Measurements from ENCODE around the gene TMEM63A. TPM values are rescaled to one million over a fixed set of nuclear protein-coding genes. Genes with fewer than 3 reads are reported as not detected.

The TMEM63A gene
- total and polyA plus RNA-seq, 7 experiments from 2014 or later = 55.0 to 611 (median 314) TPM

DNA sequence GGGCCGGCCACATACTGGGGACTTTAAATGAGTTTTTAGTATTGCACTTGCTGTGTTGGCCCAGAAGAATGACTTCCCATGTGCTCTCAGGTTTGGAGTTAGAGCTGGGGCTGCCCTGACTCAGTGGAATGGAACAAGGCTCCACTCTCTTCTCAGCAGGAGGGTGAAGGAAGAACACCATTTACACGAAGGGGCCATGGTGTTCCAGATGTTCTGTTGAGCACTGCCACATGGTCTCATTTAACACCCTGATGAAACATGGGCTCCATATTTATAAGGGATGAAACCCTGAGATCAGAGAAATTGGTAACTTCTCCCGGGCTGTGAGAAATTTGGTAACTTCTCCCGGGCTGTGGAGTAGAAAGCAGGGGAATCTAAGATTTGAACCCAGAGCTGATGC lies 36.1 kb upstream of the TMEM63A start:
- DNase-seq (no peak), ATAC-seq (no peak)
- peaks cover 4 to 52% (median 10%) of the 10 kb centered on the region in 3 experiments for H3K36me3 ChIP-seq (ENCODE audit: control insufficient read depth in 2 of 3, insufficient read depth in 3 of 3, low read length in 3 of 3)
- no peak overlapping the region for H3K27ac ChIP-seq (ENCODE audit: low read depth, low read length)
- Mint-ChIP-seq H3K4me3 (peak overlapping the region in 1 of 10 donors; percentile 34), H3K36me3 (peaks cover 0 to 41% (median 14%) of the 10 kb centered on the region in 5 donors), H3K9me3 (no peaks in the 10 kb centered on the region), H3K27me3 (no peaks in the 10 kb centered on the region), H3K27ac (no peak overlapping the region), H3K4me1 (peaks cover 31 to 54% (median 44%) of the 10 kb centered on the region in 7 donors)
- no peak overlapping the region for H3K4me3 ChIP-seq (ENCODE audit: low read length)
- intact Hi-C loops (cut with micrococcal nuclease) = no loop called here
- peaks cover 8 to 40% of the 10 kb centered on the region in 2 donors for H3K4me1 ChIP-seq (ENCODE audit: control insufficient read depth in 2 of 2, insufficient read depth in 2 of 2, low read length in 2 of 2)
- ChIA-PET POLR2A (interaction anchor here (0.6 to 2.2 kb wide), 5 partner anchors 10 to 36 kb away, joined by 3 to 10 read pairs (median 3); partner anchors contain the start of gene TMEM63A), CTCF (no interaction called here)
- no peaks in the 10 kb centered on the region for H3K9me3 ChIP-seq (ENCODE audit: control insufficient read depth in 2 of 3, low read length in 3 of 3)
- no peaks in the 10 kb centered on the region for H3K27me3 ChIP-seq (ENCODE audit: control insufficient read depth in 2 of 2, insufficient read depth in 2 of 2, low read length in 2 of 2)

DNA sequence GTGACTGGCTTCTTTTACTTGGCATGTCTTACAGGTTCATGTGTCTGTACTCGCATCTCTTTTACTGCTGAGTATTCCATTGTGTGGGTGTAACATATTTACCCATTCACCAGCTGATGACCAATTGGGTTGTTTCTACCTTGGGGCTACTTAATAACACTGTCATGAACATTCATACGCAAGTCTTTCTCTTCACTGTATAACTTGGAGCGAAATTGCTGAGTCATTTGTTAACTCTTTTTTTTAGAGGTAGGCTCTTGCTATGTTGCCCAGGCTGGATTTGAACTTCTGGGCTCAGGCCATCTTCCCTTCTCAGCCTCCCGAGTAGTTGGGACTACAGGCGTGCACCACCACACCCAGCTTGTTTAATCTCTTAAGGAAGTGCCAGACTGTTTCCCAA lies 35.4 kb upstream of the TMEM63A start:
- Histone ChIP-seq H3K27me3 (ENCODE audit: control insufficient read depth in 2 of 2, insufficient read depth in 2 of 2, low read length in 2 of 2) (no peaks in the 10 kb centered on the region), H3K4me1 (ENCODE audit: control insufficient read depth in 2 of 2, insufficient read depth in 2 of 2, low read length in 2 of 2) (peaks cover 1 to 33% of the 10 kb centered on the region in 2 donors), H3K4me3 (ENCODE audit: low read length) (no peak overlapping the region), H3K36me3 (ENCODE audit: control insufficient read depth in 2 of 3, insufficient read depth in 3 of 3, low read length in 3 of 3) (peaks cover 4 to 50% (median 10%) of the 10 kb centered on the region in 3 experiments), H3K9me3 (ENCODE audit: control insufficient read depth in 2 of 3, low read length in 3 of 3) (no peaks in the 10 kb centered on the region), H3K27ac (ENCODE audit: low read depth, low read length) (no peak overlapping the region)
- intact Hi-C loops (cut with micrococcal nuclease) = no loop called here
- H3K9me3 Mint-ChIP-seq = no peaks in the 10 kb centered on the region
- no peak overlapping the region for H3K4me3 Mint-ChIP-seq
- H3K27ac Mint-ChIP-seq = peak overlapping the region in 3 of 9 donors; percentile 3 to 45 (median 30)
- H3K27me3 Mint-ChIP-seq = no peaks in the 10 kb centered on the region
- peaks cover 0 to 37% (median 13%) of the 10 kb centered on the region in 5 donors for H3K36me3 Mint-ChIP-seq
- DNase-seq (no peak), ATAC-seq (no peak)
- H3K4me1 Mint-ChIP-seq = peaks cover 26 to 48% (median 38%) of the 10 kb centered on the region in 7 donors
- CTCF ChIA-PET = no interaction called here
- POLR2A ChIA-PET = interaction anchor here (0.5 to 2.2 kb wide), 4 partner anchors 11 to 75 kb away, joined by 3 to 10 read pairs (median 4); partner anchors contain the start of gene TMEM63A

DNA sequence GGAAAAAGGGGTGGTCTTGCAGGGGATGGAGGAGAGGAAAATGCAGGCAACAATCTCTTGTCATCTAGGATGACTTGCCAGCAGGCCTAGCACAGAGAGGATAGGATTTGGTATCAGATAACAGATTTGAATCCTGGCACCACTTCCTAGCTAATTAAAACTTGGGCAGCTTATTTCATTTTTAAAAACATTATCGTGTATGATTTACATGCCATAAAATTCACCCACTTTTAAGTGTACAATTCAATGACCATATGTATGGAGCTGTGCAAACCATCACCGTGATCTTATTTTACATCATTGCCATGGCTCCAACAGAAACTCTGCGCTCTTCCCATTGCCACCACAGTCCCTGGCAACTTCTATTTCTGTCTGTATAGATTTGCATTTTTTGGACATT lies 34.9 kb upstream of the TMEM63A start:
- Mint-ChIP-seq H3K4me3 (no peak overlapping the region), H3K27me3 (no peaks in the 10 kb centered on the region), H3K4me1 (peaks cover 23 to 44% (median 34%) of the 10 kb centered on the region in 7 donors), H3K27ac (peak overlapping the region in 3 of 9 donors; percentile 3 to 65 (median 6)), H3K9me3 (no peaks in the 10 kb centered on the region), H3K36me3 (peaks cover 0 to 35% (median 13%) of the 10 kb centered on the region in 5 donors)
- Histone ChIP-seq H3K27ac (ENCODE audit: low read depth, low read length) (no peak overlapping the region), H3K27me3 (ENCODE audit: control insufficient read depth in 2 of 2, insufficient read depth in 2 of 2, low read length in 2 of 2) (no peaks in the 10 kb centered on the region), H3K4me1 (ENCODE audit: control insufficient read depth in 2 of 2, insufficient read depth in 2 of 2, low read length in 2 of 2) (peaks cover 0 to 29% of the 10 kb centered on the region in 2 donors), H3K9me3 (ENCODE audit: control insufficient read depth in 2 of 3, low read length in 3 of 3) (no peaks in the 10 kb centered on the region), H3K4me3 (ENCODE audit: low read length) (no peak overlapping the region), H3K36me3 (ENCODE audit: control insufficient read depth in 2 of 3, insufficient read depth in 3 of 3, low read length in 3 of 3) (peaks cover 4 to 46% (median 10%) of the 10 kb centered on the region in 3 experiments)
- POLR2A ChIA-PET = interaction anchor here (0.5 to 13.8 kb wide), 4 partner anchors 8 to 75 kb away, joined by 3 to 152 read pairs (median 4); partner anchors contain the start of gene TMEM63A
- intact Hi-C loops (cut with micrococcal nuclease) = no loop called here
- DNase-seq (no peak), ATAC-seq (no peak)
- CTCF ChIA-PET = interaction anchor here (1.5 kb wide), 1 partner anchor 38 kb away, joined by 10 read pairs; no protein-coding TSS in a partner anchor

DNA sequence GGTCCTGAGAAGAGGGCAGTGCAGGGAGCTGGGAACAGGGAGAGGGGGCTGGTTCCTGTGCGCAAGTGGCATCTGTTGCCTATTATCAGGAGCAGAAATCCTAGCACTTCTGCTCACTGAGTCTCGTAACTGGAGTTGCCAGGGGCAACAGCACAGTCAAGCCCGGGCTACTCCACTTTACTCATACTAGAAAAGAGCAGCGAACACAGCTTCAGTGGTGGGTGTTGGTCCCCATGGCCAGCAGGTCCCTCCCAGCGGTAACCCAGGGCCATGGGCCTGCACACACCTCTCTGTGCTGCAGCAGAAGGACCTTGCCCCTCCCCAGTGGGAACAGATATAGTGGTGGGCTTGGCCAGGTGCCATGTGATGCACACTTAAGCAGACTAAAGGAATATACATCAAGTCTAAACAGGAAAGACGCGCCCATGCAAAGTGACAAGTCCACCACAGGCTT lies 33.4 kb upstream of the TMEM63A start:
- intact Hi-C loops (cut with micrococcal nuclease) = no loop called here
- CTCF ChIA-PET = interaction anchor here (0.6 to 1.5 kb wide), 2 partner anchors 37 to 390 kb away, joined by 3 to 10 read pairs; no protein-coding TSS in a partner anchor
- H3K4me1 Mint-ChIP-seq = peaks cover 18 to 43% (median 29%) of the 10 kb centered on the region in 7 donors

DNA sequence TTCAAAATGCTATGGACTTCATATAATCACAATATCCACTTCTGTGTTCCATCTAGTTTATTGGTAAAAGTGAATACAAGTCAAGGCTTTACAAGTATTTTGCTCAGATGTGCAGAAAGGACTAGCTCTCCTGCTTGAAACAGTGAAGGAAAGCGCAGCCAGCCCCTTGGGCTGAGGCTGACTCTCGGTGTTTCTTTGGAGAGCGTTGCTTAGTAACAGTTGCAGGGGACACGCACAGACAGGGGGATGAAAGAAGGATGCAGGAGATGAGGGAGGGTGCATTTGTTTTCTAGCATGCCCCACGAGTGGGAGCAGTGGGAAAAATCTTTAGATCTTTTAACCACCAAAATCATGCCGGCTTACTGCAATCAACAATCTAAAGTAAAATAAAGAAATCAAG lies 32.8 kb upstream of the TMEM63A start:
- Mint-ChIP-seq H3K27ac (peak overlapping the region in 3 of 9 donors; percentile 21 to 88 (median 22)), H3K9me3 (no peaks in the 10 kb centered on the region), H3K27me3 (peaks cover 0 to 2% (median 0%) of the 10 kb centered on the region in 5 donors), H3K4me3 (no peak overlapping the region), H3K36me3 (peaks cover 0 to 33% (median 13%) of the 10 kb centered on the region in 5 donors), H3K4me1 (peaks cover 19 to 43% (median 29%) of the 10 kb centered on the region in 7 donors)
- H3K36me3 ChIP-seq (ENCODE audit: control insufficient read depth in 2 of 3, insufficient read depth in 3 of 3, low read length in 3 of 3) = peaks cover 0 to 28% (median 10%) of the 10 kb centered on the region in 3 experiments
- no peak overlapping the region for H3K27ac ChIP-seq (ENCODE audit: low read depth, low read length)
- intact Hi-C loops (cut with micrococcal nuclease) = loop anchor here in 1 of 2 donors (5.0 kb wide), 1 partner anchor 62 kb away; no protein-coding TSS in a partner anchor
- H3K4me3 ChIP-seq (ENCODE audit: low read length) = no peak overlapping the region
- no peaks in the 10 kb centered on the region for H3K9me3 ChIP-seq (ENCODE audit: control insufficient read depth in 2 of 3, low read length in 3 of 3)
- peaks cover 8 to 28% of the 10 kb centered on the region in 2 donors for H3K4me1 ChIP-seq (ENCODE audit: control insufficient read depth in 2 of 2, insufficient read depth in 2 of 2, low read length in 2 of 2)
- ChIA-PET CTCF (no interaction called here), POLR2A (interaction anchor here (1.2 to 13.8 kb wide), 3 partner anchors 17 to 137 kb away, joined by 5 to 152 read pairs (median 7); partner anchors contain the start of genes SRP9 and TMEM63A)
- DNase-seq = no peak
- no peak for ATAC-seq
- no peaks in the 10 kb centered on the region for H3K27me3 ChIP-seq (ENCODE audit: control insufficient read depth in 2 of 2, insufficient read depth in 2 of 2, low read length in 2 of 2)

More for the DNA sequence above, 33.4 kb upstream of the TMEM63A start:
- Mint-ChIP-seq H3K27ac (no peak overlapping the region), H3K36me3 (peaks cover 0 to 35% (median 13%) of the 10 kb centered on the region in 5 donors), H3K4me3 (no peak overlapping the region), H3K9me3 (no peaks in the 10 kb centered on the region), H3K27me3 (peaks cover 0 to 2% (median 0%) of the 10 kb centered on the region in 5 donors)
- ATAC-seq = no peak
- Histone ChIP-seq H3K9me3 (ENCODE audit: control insufficient read depth in 2 of 3, low read length in 3 of 3) (no peaks in the 10 kb centered on the region), H3K4me1 (ENCODE audit: control insufficient read depth in 2 of 2, insufficient read depth in 2 of 2, low read length in 2 of 2) (peaks cover 3 to 28% of the 10 kb centered on the region in 2 donors), H3K27ac (ENCODE audit: low read depth, low read length) (no peak overlapping the region), H3K36me3 (ENCODE audit: control insufficient read depth in 2 of 3, insufficient read depth in 3 of 3, low read length in 3 of 3) (peaks cover 0 to 31% (median 10%) of the 10 kb centered on the region in 3 experiments), H3K27me3 (ENCODE audit: control insufficient read depth in 2 of 2, insufficient read depth in 2 of 2, low read length in 2 of 2) (no peaks in the 10 kb centered on the region), H3K4me3 (ENCODE audit: low read length) (no peak overlapping the region)
- no peak for DNase-seq
- POLR2A ChIA-PET = interaction anchor here (1.7 to 13.8 kb wide), 3 partner anchors 9 to 36 kb away, joined by 4 to 152 read pairs (median 7); partner anchors contain the start of gene TMEM63A

DNA sequence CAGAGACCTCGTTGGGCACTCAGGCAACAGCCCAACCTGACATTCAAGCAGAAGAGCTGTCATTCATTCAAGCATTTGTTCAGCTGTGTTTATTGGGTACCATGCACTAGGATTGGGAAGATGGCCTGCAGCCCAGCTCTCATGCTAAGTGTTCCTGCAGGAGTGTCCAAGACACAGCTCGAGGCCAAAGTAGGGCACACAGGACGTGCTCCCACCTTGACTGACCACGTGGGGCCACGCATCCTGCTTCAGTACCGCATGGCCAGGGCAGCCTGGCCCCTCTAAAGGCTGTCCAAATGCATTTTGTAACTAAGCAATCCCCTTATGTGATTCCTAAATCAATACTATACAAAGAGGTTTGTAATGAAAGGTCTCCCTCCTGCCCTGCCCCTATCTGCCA lies 32.2 kb upstream of the TMEM63A start:
- Histone ChIP-seq H3K9me3 (ENCODE audit: control insufficient read depth in 2 of 3, low read length in 3 of 3) (no peaks in the 10 kb centered on the region), H3K36me3 (ENCODE audit: control insufficient read depth in 2 of 3, insufficient read depth in 3 of 3, low read length in 3 of 3) (peaks cover 0 to 28% (median 10%) of the 10 kb centered on the region in 3 experiments), H3K4me1 (ENCODE audit: control insufficient read depth in 2 of 2, insufficient read depth in 2 of 2, low read length in 2 of 2) (peaks cover 11 to 28% of the 10 kb centered on the region in 2 donors), H3K4me3 (ENCODE audit: low read length) (no peak overlapping the region), H3K27ac (ENCODE audit: low read depth, low read length) (no peak overlapping the region), H3K27me3 (ENCODE audit: control insufficient read depth in 2 of 2, insufficient read depth in 2 of 2, low read length in 2 of 2) (no peaks in the 10 kb centered on the region)
- Mint-ChIP-seq H3K36me3 (peaks cover 0 to 27% (median 13%) of the 10 kb centered on the region in 5 donors), H3K4me1 (peaks cover 19 to 43% (median 29%) of the 10 kb centered on the region in 7 donors), H3K27ac (peak overlapping the region in 1 of 9 donors; percentile 21), H3K9me3 (no peaks in the 10 kb centered on the region), H3K27me3 (peaks cover 0 to 2% (median 0%) of the 10 kb centered on the region in 5 donors), H3K4me3 (no peak overlapping the region)
- ATAC-seq (no peak), DNase-seq (no peak)
- CTCF ChIA-PET = interaction anchor here (0.6 kb wide), 1 partner anchor 20 kb away, joined by 3 read pairs; no protein-coding TSS in a partner anchor
- POLR2A ChIA-PET = interaction anchor here (1.2 to 13.8 kb wide), 5 partner anchors 9 to 137 kb away, joined by 3 to 152 read pairs (median 5); partner anchors contain the start of genes PYCR2, SRP9 and TMEM63A
- intact Hi-C loops (cut with micrococcal nuclease) = loop anchor here in 1 of 2 donors (5.0 kb wide), 1 partner anchor 63 kb away; no protein-coding TSS in a partner anchor
